Activated B cell treated with CpG ODN at 0.5 μM for 24 hours (primary cell): ENCODE measurements around the gene RAB33A. TPM values are rescaled to one million over a fixed set of nuclear protein-coding genes. Genes with fewer than 3 reads are reported as not detected.
A peak's percentile ranks its signal among the peaks of the same experiment; 100 is the strongest.

ENCODE experiments used
- ATAC-seq: fragments of 200-7000 bp; cut with Tn5 transposase; one replicate; pipeline ENCODE4 v1.10.0; 2021; ENCODE audit warnings: low read depth, mild to moderate bottlenecking, moderate library complexity
- CTCF ChIA-PET: fragments of 350-600 bp; sonication (Branson Sonifier 250); formaldehyde crosslinking; loops from one replicate; lab custom pipeline; 2021; ENCODE audit warnings: antibody characterized with exemption; lab: Charles Lee
- POLR2A ChIA-PET: fragments of 350-600 bp; sonication (Branson Sonifier 250); formaldehyde crosslinking; loops from one replicate; lab custom pipeline; 2021; ENCODE audit warnings: antibody characterized with exemption; lab: Charles Lee
- DNase-seq: peaks from one replicate; pipeline ENCODE4 v3.0.0; 2022
- H3K27ac Mint-ChIP-seq: one replicate; pipeline ENCODE4 v1.8.0; 2020; ENCODE audit warnings: mixed read lengths
- H3K27me3 Mint-ChIP-seq: one replicate; pipeline ENCODE4 v1.8.0; 2021; ENCODE audit warnings: mixed read lengths
- H3K36me3 Mint-ChIP-seq: one replicate; pipeline ENCODE4 v1.8.0; 2021; ENCODE audit warnings: low read depth, mixed read lengths
- H3K4me1 Mint-ChIP-seq: one replicate; pipeline ENCODE4 v1.8.0; 2021; ENCODE audit warnings: mixed read lengths
- H3K4me3 Mint-ChIP-seq: one replicate; pipeline ENCODE4 v1.8.0; 2020; ENCODE audit warnings: mild to moderate bottlenecking, mixed read lengths
- H3K9me3 Mint-ChIP-seq: one replicate; pipeline ENCODE4 v1.8.0; 2020; ENCODE audit warnings: mixed read lengths
- CTCF ChIP-seq: fragments of 200-600 bp; IDR thresholded peaks from one replicate; pipeline ENCODE4 v1.8.0; 2022; ENCODE audit warnings: antibody characterized with exemption, mild to moderate bottlenecking
- intact Hi-C: fragments of 100-400 bp; cut with micrococcal nuclease; formaldehyde crosslinking; loops from one replicate; pipeline ENCODE4 v1.15.1; 2024
- total RNA-seq: library from RNA; stranded (reverse); gene quantifications from 2 replicates; pipeline ENCODE4 v1.2.3, GENCODE V29; 2022

RAB33A gene
- total RNA-seq, 1 donor from 2014 or later = 6.9 TPM

GRCh38 chrX:130170752-130171445 lies 863 bp upstream of the RAB33A start:
- Mint-ChIP-seq H3K27ac (peak overlapping the region; percentile 72), H3K4me3 (peak overlapping the region; percentile 88), H3K4me1 (peaks cover 45% of the 10 kb centered on the region), H3K9me3 (no peaks in the 10 kb centered on the region), H3K27me3 (no peaks in the 10 kb centered on the region), H3K36me3 (no peaks in the 10 kb centered on the region)
- intact Hi-C loops = loop anchor here (2.0 to 5.0 kb wide), 3 partner anchors 50 to 399 kb away; no protein-coding TSS in a partner anchor
- ATAC-seq (peak; percentile 77), DNase-seq (peak; percentile 38)
- TF ChIP-seq CTCF = no peak
- ChIA-PET CTCF (no interaction called here), POLR2A (interaction anchor here (0.6 to 1.5 kb wide), 8 partner anchors 8 to 90 kb away, joined by 3 to 6 read pairs (median 4); no protein-coding TSS in a partner anchor)

- no peaks in the 10 kb centered on the region for H3K27me3 Mint-ChIP-seq
- peak overlapping the region; percentile 88 for H3K4me3 Mint-ChIP-seq
- intact Hi-C loops = loop anchor here (5.0 kb wide), 1 partner anchor 400 kb away; no protein-coding TSS in a partner anchor
- H3K27ac Mint-ChIP-seq = peak overlapping the region; percentile 91
- H3K9me3 Mint-ChIP-seq = no peaks in the 10 kb centered on the region
- H3K36me3 Mint-ChIP-seq = no peaks in the 10 kb centered on the region
- CTCF ChIA-PET = interaction anchor here (0.7 kb wide), 1 partner anchor 20 kb away, joined by 3 read pairs; no protein-coding TSS in a partner anchor
- no peak for TF ChIP-seq CTCF
- peaks cover 53% of the 10 kb centered on the region for H3K4me1 Mint-ChIP-seq
- POLR2A ChIA-PET = interaction anchor here (1.3 to 1.5 kb wide), 3 partner anchors 8 to 88 kb away, joined by 3 to 6 read pairs (median 5); no protein-coding TSS in a partner anchor
- no peak for DNase-seq
- no peak for ATAC-seq
Observed at GRCh38 chrX:130172127-130172845, 524 bp downstream of the RAB33A start.

GRCh38 chrX:130173190-130173895 lies 1.6 kb downstream of the RAB33A start:
- intact Hi-C loops = loop anchor here (5.0 kb wide), 1 partner anchor 401 kb away; no protein-coding TSS in a partner anchor
- H3K27ac Mint-ChIP-seq = peak overlapping the region; percentile 91
- H3K4me1 Mint-ChIP-seq = peaks cover 61% of the 10 kb centered on the region
- no peaks in the 10 kb centered on the region for H3K36me3 Mint-ChIP-seq
- ATAC-seq (no peak), DNase-seq (no peak)
- ChIA-PET POLR2A (interaction anchor here (0.6 to 1.5 kb wide), 2 partner anchors 9 to 144 kb away, joined by 5 read pairs; no protein-coding TSS in a partner anchor), CTCF (no interaction called here)
- H3K27me3 Mint-ChIP-seq = no peaks in the 10 kb centered on the region
- TF ChIP-seq CTCF = no peak
- no peaks in the 10 kb centered on the region for H3K9me3 Mint-ChIP-seq
- peak overlapping the region; percentile 88 for H3K4me3 Mint-ChIP-seq

GRCh38 chrX:130174045-130174704 lies 2.4 kb downstream of the RAB33A start:
- ChIA-PET POLR2A (interaction anchor here (3.3 kb wide), 1 partner anchor 9 kb away, joined by 15 read pairs; the partner anchor contains the start of gene AIFM1), CTCF (interaction anchor here (0.9 kb wide), 1 partner anchor 95 kb away, joined by 3 read pairs; no protein-coding TSS in a partner anchor)
- no peaks in the 10 kb centered on the region for H3K27me3 Mint-ChIP-seq
- H3K36me3 Mint-ChIP-seq = no peaks in the 10 kb centered on the region
- H3K27ac Mint-ChIP-seq = peak overlapping the region; percentile 91
- intact Hi-C loops = loop anchor here (5.0 kb wide), 1 partner anchor 402 kb away; no protein-coding TSS in a partner anchor
- ATAC-seq = no peak
- TF ChIP-seq CTCF = no peak
- DNase-seq = no peak
- H3K9me3 Mint-ChIP-seq = no peaks in the 10 kb centered on the region
- peak overlapping the region; percentile 88 for H3K4me3 Mint-ChIP-seq
- peaks cover 61% of the 10 kb centered on the region for H3K4me1 Mint-ChIP-seq
